LHCN-M2 (cell line): ENCODE results near the gene HAX1. TPM values are rescaled to one million over a fixed set of nuclear protein-coding genes. Genes with fewer than 3 reads are reported as not detected.
"Not testable (repeated sequence)": the region's sequence is repeated elsewhere in the genome, so short reads cannot be mapped to it uniquely, and the experiment has no call there.

Experiments
- DNase-seq: peaks from one replicate; pipeline ENCODE4 v3.0.0-alpha.2; 2012; ENCODE audit warnings: low read depth
- polyA plus RNA-seq: library from polyadenylated mRNA; unstranded; fragments of >200 nt; gene quantifications from one replicate; pipeline ENCODE4 v1.2.1, GENCODE V29; 2012; ENCODE audit warnings: missing spikeins
- total RNA-seq: library from RNA; depleted of rRNA; stranded (reverse); fragments of >200 nt; gene quantifications from 2 replicates; pipeline ENCODE4 v1.2.3, GENCODE V29; 2014; rRNA removed

The HAX1 gene
- total RNA-seq, result 111 and 116 TPM in 2 replicates
- polyA plus RNA-seq, result 133 TPM

GRCh38 chr1:154272217-154272998 is at the start of gene HAX1:
TSS of gene HAX1 (plus strand) at chr1:154272629. CDS start at chr1:154272724, 95 bp downstream.
- DNase-seq, result peak; percentile 96

GRCh38 chr1:154222918-154223317 is 49.5 kb upstream of the HAX1 start:
- no peak for DNase-seq

GRCh38 chr1:154223621-154224020 is 48.8 kb upstream of the HAX1 start:
- DNase-seq, result no peak

DNA sequence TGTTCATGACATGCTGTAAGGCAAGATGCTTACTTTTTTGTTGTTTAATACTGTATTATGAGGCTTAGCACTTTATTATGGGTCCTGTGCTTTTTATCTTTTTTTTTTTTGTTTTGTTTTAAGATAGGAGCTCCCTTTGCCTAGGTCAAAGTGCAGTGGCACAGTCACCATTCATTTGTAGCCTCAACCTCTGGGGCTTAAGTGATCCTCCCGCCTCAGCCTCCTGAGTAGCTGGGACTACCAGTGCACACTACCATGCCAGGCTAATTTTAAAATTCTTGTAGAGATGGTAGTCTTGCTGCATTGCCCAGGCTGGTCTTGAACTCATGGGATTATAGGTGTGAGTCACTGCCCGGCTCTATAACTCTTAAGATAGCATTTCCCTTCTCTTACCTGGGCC is 47.1 kb upstream of the HAX1 start:
- no peak for DNase-seq

GRCh38 chr1:154231112-154231511 is 41.3 kb upstream of the HAX1 start:
- not testable (repeated sequence) for DNase-seq

- not testable (repeated sequence) for DNase-seq
Measured at GRCh38 chr1:154233127-154233526, 39.3 kb upstream of the HAX1 start.

DNA sequence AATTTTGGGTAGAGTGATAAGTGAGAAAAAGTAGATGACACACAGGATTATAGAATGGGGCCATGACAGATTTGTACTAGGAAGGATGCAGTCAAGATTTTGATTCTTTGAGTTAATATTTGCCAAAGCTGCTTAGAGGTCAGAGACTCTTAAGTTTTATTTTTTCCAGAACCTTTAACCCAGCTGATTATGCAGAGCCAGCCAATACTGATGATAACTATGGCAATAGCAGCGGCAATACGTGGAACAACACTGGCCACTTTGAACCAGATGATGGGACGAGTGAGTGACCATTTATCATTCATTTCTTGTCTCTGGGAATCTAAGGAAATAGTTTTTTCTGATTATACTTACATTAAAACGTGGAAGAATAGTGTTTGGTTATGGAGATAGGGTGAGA is 35.6 kb upstream of the HAX1 start:
- DNase-seq, result no peak

DNA sequence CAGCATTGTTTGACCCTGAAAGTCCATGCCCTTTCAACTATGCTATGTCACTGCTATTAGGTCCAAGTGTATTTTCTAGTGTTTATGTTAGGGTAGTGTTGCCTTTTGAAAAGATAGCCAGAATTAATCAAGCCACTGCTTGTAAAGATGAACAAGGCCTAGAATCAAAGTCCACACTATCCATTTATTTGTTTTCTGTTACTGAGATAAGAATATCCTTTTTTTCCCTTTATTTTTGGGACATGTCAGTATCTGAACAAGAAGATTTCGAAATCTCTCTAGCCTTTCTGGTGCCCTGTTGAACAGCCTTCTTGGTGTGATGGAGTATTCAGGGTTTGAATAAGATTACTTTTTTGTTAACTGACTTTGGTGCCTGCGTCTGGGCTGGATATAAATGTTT is 35.0 kb upstream of the HAX1 start:
- no peak for DNase-seq

DNA sequence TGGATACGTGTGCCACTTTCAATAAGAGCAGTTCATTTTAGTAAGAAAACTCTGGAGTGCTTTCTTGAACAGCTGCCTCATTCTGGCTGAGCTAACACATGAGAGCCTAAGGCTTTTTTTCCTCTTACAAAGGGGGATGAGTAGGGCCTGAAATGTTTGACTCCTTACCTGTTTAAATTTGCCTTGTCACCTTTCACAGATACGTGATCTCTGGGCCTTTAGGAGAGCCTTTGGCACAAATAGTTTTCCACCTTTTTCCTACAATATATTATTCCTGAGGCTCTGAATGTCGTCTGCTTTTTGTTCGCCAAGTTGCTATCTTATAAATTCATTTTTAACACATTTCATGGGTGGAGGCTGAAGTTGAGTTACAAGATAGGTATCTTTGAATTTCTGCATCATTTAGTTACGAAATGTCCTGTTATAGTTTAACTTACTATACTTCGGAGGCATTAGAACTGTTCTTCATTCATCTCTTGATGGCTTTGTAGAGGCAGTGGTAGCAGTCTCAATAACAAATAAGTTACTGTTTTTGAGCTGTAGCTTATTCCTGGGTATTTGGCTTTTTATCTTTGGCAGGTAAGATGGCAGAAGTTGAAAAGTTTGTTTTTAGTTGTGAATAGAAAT is 34.4 kb upstream of the HAX1 start:
- no peak for DNase-seq

DNA sequence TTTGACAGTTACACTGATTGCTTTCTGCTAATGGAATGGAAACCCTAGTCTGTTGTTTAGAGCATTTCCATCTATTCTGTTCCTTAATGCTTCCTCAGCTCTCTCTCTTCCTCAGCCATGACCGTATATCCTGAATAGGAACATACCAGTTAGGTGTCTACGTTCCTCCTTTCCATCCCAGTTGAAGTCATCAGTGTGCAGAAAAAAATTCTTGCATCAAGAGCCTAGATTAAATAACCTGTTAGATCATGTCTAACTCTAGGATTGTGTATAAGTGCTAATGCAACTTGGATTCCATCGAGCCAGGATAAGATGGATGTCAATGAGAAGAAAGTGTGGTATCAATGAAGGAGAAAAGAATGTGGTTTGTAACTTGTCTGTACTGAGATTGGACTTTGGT is 32.9 kb upstream of the HAX1 start:
- no peak for DNase-seq

GRCh38 chr1:154240294-154240833 is 32.1 kb upstream of the HAX1 start:
- DNase-seq, result no peak

- no peak for DNase-seq
Measured at GRCh38 chr1:154241703-154242351, 30.6 kb upstream of the HAX1 start.

- peak; percentile 21 for DNase-seq
Measured at GRCh38 chr1:154253671-154254070, 18.8 kb upstream of the HAX1 start.

GRCh38 chr1:154256686-154257085 is 15.7 kb upstream of the HAX1 start:
- DNase-seq, result no peak

- no peak for DNase-seq
Measured at GRCh38 chr1:154258784-154259183, 13.6 kb upstream of the HAX1 start.

DNA sequence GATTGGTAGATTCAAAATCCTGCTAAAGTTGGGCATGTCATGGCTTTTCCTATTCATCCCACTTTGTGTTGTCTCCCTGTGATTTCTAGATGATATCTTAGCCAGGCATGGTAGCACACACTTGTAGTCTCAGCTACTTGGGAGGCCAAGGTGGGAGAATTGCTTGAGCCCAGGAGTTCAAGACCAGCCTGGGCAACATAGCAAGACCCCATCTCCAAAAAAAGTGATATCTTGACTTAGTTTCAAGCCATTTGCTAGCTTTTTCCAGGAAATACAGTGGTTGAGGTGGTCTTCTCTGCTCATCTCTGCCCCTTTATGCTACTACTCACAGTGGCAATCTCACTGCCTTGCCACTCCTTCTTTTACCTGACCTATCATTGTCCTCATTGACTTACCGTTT is 12.3 kb upstream of the HAX1 start:
- DNase-seq, result no peak

GRCh38 chr1:154263465-154264332 is 8.7 kb upstream of the HAX1 start:
- DNase-seq, result no peak

- DNase-seq, result no peak
Measured at GRCh38 chr1:154264454-154264853, 8.0 kb upstream of the HAX1 start.

- DNase-seq, result no peak
Measured at GRCh38 chr1:154265586-154265985, 6.8 kb upstream of the HAX1 start.

DNA sequence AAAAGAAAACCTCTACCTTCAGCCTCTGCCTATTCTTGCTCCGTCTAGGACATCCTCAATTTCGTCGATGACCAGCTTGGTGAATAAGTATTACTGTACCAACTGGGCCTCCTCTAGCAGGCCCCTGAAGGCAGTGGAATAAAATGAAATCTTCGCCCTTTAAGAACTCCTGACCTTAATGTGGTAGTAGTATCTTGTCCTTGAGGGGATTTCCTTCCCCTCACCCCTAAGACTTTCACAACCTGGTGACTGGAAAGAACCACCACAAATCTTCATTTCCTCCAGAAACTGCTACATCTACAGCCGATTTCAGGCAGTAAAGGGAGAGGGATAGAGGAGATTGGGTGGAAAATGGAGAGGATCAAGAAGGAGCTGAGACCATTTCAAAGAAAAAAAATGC is 1.6 kb upstream of the HAX1 start:
- DNase-seq, result no peak

DNA sequence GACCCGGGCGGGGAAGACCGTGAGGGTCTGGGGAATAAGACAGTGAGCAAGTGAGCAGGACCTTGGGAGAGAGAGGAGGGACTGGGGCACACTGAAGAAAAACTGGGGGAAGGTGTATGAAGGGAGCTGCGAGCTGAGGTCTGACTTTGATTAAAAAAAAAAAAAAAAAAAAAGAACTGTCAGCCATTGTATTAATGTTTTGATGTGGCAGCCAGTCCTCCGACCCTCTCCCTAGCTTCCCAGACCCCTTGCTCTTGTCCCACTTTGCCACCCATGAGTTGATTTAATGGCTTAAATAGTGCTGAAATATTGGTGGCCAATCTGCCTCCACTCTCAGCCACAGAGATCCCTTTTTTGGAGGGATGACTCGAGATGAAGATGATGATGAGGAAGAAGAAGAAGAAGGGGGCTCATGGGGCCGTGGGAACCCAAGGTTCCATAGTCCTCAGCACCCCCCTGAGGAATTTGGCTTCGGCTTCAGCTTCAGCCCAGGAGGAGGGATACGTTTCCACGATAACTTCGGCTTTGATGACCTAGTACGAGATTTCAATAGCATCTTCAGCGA is 652 bp downstream of the HAX1 start:
- no peak for DNase-seq
